HCT116 (cell line): Measurements from ENCODE around the gene MIER3. TPM values are rescaled to one million over a fixed set of nuclear protein-coding genes. Genes with fewer than 3 reads are reported as not detected.

Experiments
- ATAC-seq: fragments of 200-7000 bp; cut with Tn5 transposase; 2 replicates; pipeline ENCODE4 v1.9.1; 2020; ENCODE audit warnings: mild to moderate bottlenecking, moderate library complexity
- BruUV-seq: library from RNA; stranded (reverse); fragments of 400-500 nt; replicated peaks from 2 replicates; lab custom pipeline; 2021; lab: Mats Ljungman, UMichigan
- CTCF ChIA-PET: fragments of 300-600 bp; sonication (Branson Sonifier 250); formaldehyde crosslinking; loops from one replicate; lab custom pipeline; 2021; ENCODE audit warnings: antibody characterized with exemption; lab: Charles Lee
- POLR2A ChIA-PET: fragments of 300-600, 350-600 bp; sonication (Branson Sonifier 250); formaldehyde crosslinking; loops from one replicate; lab custom pipeline; 2021; ENCODE audit warnings: antibody characterized with exemption; lab: Charles Lee
- RAD21 ChIA-PET, 2 experiments: fragments of 300-600 bp; sonication (Branson Sonifier 250); formaldehyde crosslinking; loops; one replicate each; lab custom pipeline; 2023; ENCODE audit warnings: low total read pairs in 2 of 2; ENCODE audit not compliant: uncharacterized antibody in 2 of 2, unreplicated experiment in 2 of 2, low non-redundant PET in 1 of 2; lab: Charles Lee
- DNase-seq: peaks from one replicate; pipeline ENCODE4 v3.0.0-alpha.2; 2010; ENCODE audit warnings: low read depth, low spot score
- H2AFZ ChIP-seq: fragments of 200-600 bp; shearing (Covaris generic), sonication (generic); 2 replicates; pipeline ENCODE4 v1.6.1; 2017; ENCODE audit warnings: low read depth, mixed run types, mixed read lengths, antibody characterized with exemption, low read length; ENCODE audit not compliant: poor library complexity, severe bottlenecking
- H3K27ac ChIP-seq: 2 replicates; pipeline ENCODE4 v1.5.1; 2012; ENCODE audit warnings: low read depth, low read length
- H3K27me3 ChIP-seq: fragments of 200-600 bp; sonication (generic); 2 replicates; pipeline ENCODE4 v1.6.1; 2016; ENCODE audit warnings: mixed run types, low read length, mixed read lengths; ENCODE audit not compliant: insufficient read depth
- H3K36me3 ChIP-seq, 2 experiments: fragments of 200-500 bp in 1 of 2; fragments of 200-600 bp in 1 of 2; sonication (Bioruptor generic) in 1 of 2; sonication (generic) in 1 of 2; 2 replicates each; pipeline versions ENCODE4 v1.5.1 to v1.6.1; 2014 to 2016; ENCODE audit warnings: low read length in 2 of 2, inconsistent platforms in 1 of 2, mixed read lengths in 1 of 2, mixed run types in 1 of 2; ENCODE audit not compliant: insufficient read depth in 2 of 2, control insufficient read depth in 1 of 2
- H3K4me1 ChIP-seq, 2 experiments: fragments of 200-600 bp in 1 of 2; sonication (generic) in 1 of 2; 2 replicates each; pipeline versions ENCODE4 v1.5.1 to v1.6.1; 2012 to 2017; ENCODE audit warnings: low read length in 2 of 2, inconsistent platforms in 1 of 2, mild to moderate bottlenecking in 1 of 2, mixed read lengths in 1 of 2, mixed run types in 1 of 2, moderate library complexity in 1 of 2; ENCODE audit not compliant: insufficient read depth in 2 of 2, control insufficient read depth in 1 of 2
- H3K4me2 ChIP-seq: fragments of 200-600 bp; sonication (generic); 2 replicates; pipeline ENCODE4 v1.6.1; 2017; ENCODE audit warnings: mixed run types, low read length, mixed read lengths
- H3K4me3 ChIP-seq, 2 experiments: fragments of 200-600 bp in 1 of 2; sonication (generic) in 1 of 2; replicated peaks in 1 of 2; 2 replicates each; pipeline ENCODE4 v1.5.1; 2011 to 2016; ENCODE audit warnings: low read length in 2 of 2, control low read depth in 1 of 2, low read depth in 1 of 2, mild to moderate bottlenecking in 1 of 2, mixed read lengths in 1 of 2, mixed run types in 1 of 2
- H3K79me2 ChIP-seq: fragments of 200-600 bp; sonication (generic); 2 replicates; pipeline ENCODE4 v1.6.1; 2017; ENCODE audit warnings: mild to moderate bottlenecking, mixed run types, low read length, moderate library complexity, mixed read lengths; ENCODE audit not compliant: insufficient read depth
- H3K9ac ChIP-seq: fragments of 200-600 bp; sonication (generic); 2 replicates; pipeline ENCODE4 v1.6.1; 2016; ENCODE audit warnings: low read length, mixed read lengths
- H3K9me2 ChIP-seq: fragments of 200-600 bp; sonication (generic), shearing (Covaris generic); 2 replicates; pipeline ENCODE4 v1.6.1; 2017; ENCODE audit warnings: mixed run types, mild to moderate bottlenecking, moderate library complexity; ENCODE audit not compliant: insufficient read depth
- H3K9me3 ChIP-seq, 2 experiments: fragments of 200-500 bp in 1 of 2; fragments of 200-600 bp in 1 of 2; sonication (Bioruptor generic) in 1 of 2; sonication (generic) in 1 of 2; 2 replicates each; pipeline ENCODE4 v1.6.1; 2014 to 2017; ENCODE audit warnings: low read length in 2 of 2, mixed read lengths in 2 of 2, inconsistent platforms in 1 of 2, low read depth in 1 of 2, mild to moderate bottlenecking in 1 of 2, mixed run types in 1 of 2, moderate library complexity in 1 of 2; ENCODE audit not compliant: control insufficient read depth in 1 of 2, insufficient read depth in 1 of 2
- H4K20me1 ChIP-seq: fragments of 200-600 bp; sonication (generic), shearing (Covaris generic); 2 replicates; pipeline ENCODE4 v1.6.1; 2017; ENCODE audit warnings: mixed run types, mild to moderate bottlenecking, moderate library complexity; ENCODE audit not compliant: insufficient read depth
- ATF3 ChIP-seq: IDR thresholded peaks from 2 replicates; pipeline ENCODE4 v1.6.1; 2012
- CBX3 ChIP-seq: IDR thresholded peaks from 2 replicates; pipeline ENCODE4 v1.6.1; 2012; ENCODE audit warnings: low read depth
- CEBPB ChIP-seq: IDR thresholded peaks from 2 replicates; pipeline ENCODE4 v1.6.1; 2012; ENCODE audit warnings: low read depth
- EGR1 ChIP-seq: IDR thresholded peaks from 2 replicates; pipeline ENCODE4 v1.6.1; 2012; ENCODE audit warnings: low read depth
- ELF1 ChIP-seq: IDR thresholded peaks from 2 replicates; pipeline ENCODE4 v1.6.1; 2012; ENCODE audit warnings: low read depth, borderline replicate concordance
- EZH2 ChIP-seq: fragments of 200-600 bp; sonication (generic); IDR thresholded peaks from 2 replicates; pipeline ENCODE4 v1.6.1; 2017; ENCODE audit warnings: antibody characterized with exemption, mixed run types
- EZH2phosphoT487 ChIP-seq: fragments of 200-600 bp; IDR thresholded peaks from 2 replicates; pipeline ENCODE4 v1.6.1; 2018; ENCODE audit warnings: antibody characterized with exemption, borderline replicate concordance
- JUND ChIP-seq: IDR thresholded peaks from 2 replicates; pipeline ENCODE4 v1.6.1; 2012
- MAX ChIP-seq: IDR thresholded peaks from 2 replicates; pipeline ENCODE4 v1.6.1; 2012
- POLR2A ChIP-seq: IDR thresholded peaks from 2 replicates; pipeline ENCODE4 v1.7.0; 2011; ENCODE audit warnings: borderline replicate concordance; ENCODE audit not compliant: insufficient read depth, insufficient read length; ENCODE audit errors: extremely low read depth
- RAD21 ChIP-seq: IDR thresholded peaks from 2 replicates; pipeline ENCODE4 v1.6.1; 2012; ENCODE audit warnings: low read depth, mild to moderate bottlenecking
- SIN3A ChIP-seq: IDR thresholded peaks from 2 replicates; pipeline ENCODE4 v1.6.1; 2012; ENCODE audit warnings: low read depth
- SP1 ChIP-seq: IDR thresholded peaks from 2 replicates; pipeline ENCODE4 v1.6.1; 2012; ENCODE audit warnings: low read depth
- SRF ChIP-seq: IDR thresholded peaks from 2 replicates; pipeline ENCODE4 v1.6.1; 2012; ENCODE audit warnings: low read depth
- YY1 ChIP-seq: IDR thresholded peaks from 2 replicates; pipeline ENCODE4 v1.6.1; 2011; ENCODE audit warnings: low read length, low read depth, moderate library complexity, mild to moderate bottlenecking; ENCODE audit not compliant: insufficient replicate concordance; ENCODE audit errors: extremely low read depth
- ZBTB33 ChIP-seq: IDR thresholded peaks from 2 replicates; pipeline ENCODE4 v1.6.1; 2011; ENCODE audit warnings: mild to moderate bottlenecking, low read length, moderate library complexity; ENCODE audit not compliant: insufficient replicate concordance; ENCODE audit errors: extremely low read depth
- ZNF274 ChIP-seq: fragments of 200-500 bp; sonication (Bioruptor generic); IDR thresholded peaks from 2 replicates; pipeline ENCODE4 v1.6.1; 2014; ENCODE audit warnings: mild to moderate bottlenecking, low read depth, low read length, inconsistent platforms
- intact Hi-C: fragments of 100-400 bp; cut with micrococcal nuclease; formaldehyde crosslinking; loops from 2 replicates; pipeline ENCODE4 v1.10.0; 2022
- total RNA-seq: library from RNA; stranded (reverse); gene quantifications from one replicate; pipeline ENCODE4 v1.2.1, GENCODE V29; 2021; ENCODE audit not compliant: unreplicated experiment
- TF ChIP-seq, protein P1 (sequence below): IDR thresholded peaks from 2 replicates; pipeline ENCODE4 v1.6.1; 2012; ENCODE audit warnings: low read depth
- TF ChIP-seq, protein P2 (sequence below), 3 experiments: fragments of 200-600 bp in 1 of 3; sonication (generic) in 1 of 3; IDR thresholded peaks in 2 of 3; conservative IDR thresholded peaks in 1 of 3; 2 replicates each; pipeline ENCODE4 v1.5.1; 2012 to 2017; ENCODE audit warnings: low read depth in 2 of 3, low read length in 2 of 3, antibody characterized with exemption in 1 of 3, borderline replicate concordance in 1 of 3, control low read depth in 1 of 3, mild to moderate bottlenecking in 1 of 3, mixed read lengths in 1 of 3, mixed run types in 1 of 3, moderate library complexity in 1 of 3; ENCODE audit not compliant: insufficient read depth in 1 of 3

MIER3 gene
- total RNA-seq, 1 experiment from 2014 or later = 21.9 TPM

GRCh38 chr5:56893251-56893951, 58.5 kb downstream of the MIER3 start:
- BruUV-seq = no TSS peak
- CTCF ChIA-PET = no interaction called here
- Histone ChIP-seq H3K4me2 (no peak overlapping the region), H3K9me3 (no peaks in the 10 kb centered on the region), H2AFZ (no peak overlapping the region), H3K4me1 (no peaks in the 10 kb centered on the region), H3K27ac (no peak overlapping the region), H3K79me2 (no peaks in the 10 kb centered on the region), H3K9me2 (no peaks in the 10 kb centered on the region), H3K27me3 (no peaks in the 10 kb centered on the region), H4K20me1 (no peaks in the 10 kb centered on the region), H3K36me3 (peaks cover 6 to 10% of the 10 kb centered on the region in 2 experiments; a peak in 3 of 4 replicates), H3K9ac (no peak overlapping the region), H3K4me3 (no peak overlapping the region)
- no peak for ATAC-seq
- intact Hi-C loops = no loop called here
- DNase-seq = no peak
- POLR2A ChIA-PET = no interaction called here
- TF ChIP-seq, protein P1, sequence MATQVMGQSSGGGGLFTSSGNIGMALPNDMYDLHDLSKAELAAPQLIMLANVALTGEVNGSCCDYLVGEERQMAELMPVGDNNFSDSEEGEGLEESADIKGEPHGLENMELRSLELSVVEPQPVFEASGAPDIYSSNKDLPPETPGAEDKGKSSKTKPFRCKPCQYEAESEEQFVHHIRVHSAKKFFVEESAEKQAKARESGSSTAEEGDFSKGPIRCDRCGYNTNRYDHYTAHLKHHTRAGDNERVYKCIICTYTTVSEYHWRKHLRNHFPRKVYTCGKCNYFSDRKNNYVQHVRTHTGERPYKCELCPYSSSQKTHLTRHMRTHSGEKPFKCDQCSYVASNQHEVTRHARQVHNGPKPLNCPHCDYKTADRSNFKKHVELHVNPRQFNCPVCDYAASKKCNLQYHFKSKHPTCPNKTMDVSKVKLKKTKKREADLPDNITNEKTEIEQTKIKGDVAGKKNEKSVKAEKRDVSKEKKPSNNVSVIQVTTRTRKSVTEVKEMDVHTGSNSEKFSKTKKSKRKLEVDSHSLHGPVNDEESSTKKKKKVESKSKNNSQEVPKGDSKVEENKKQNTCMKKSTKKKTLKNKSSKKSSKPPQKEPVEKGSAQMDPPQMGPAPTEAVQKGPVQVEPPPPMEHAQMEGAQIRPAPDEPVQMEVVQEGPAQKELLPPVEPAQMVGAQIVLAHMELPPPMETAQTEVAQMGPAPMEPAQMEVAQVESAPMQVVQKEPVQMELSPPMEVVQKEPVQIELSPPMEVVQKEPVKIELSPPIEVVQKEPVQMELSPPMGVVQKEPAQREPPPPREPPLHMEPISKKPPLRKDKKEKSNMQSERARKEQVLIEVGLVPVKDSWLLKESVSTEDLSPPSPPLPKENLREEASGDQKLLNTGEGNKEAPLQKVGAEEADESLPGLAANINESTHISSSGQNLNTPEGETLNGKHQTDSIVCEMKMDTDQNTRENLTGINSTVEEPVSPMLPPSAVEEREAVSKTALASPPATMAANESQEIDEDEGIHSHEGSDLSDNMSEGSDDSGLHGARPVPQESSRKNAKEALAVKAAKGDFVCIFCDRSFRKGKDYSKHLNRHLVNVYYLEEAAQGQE = no peak
- TF ChIP-seq POLR2A (no peak), ELF1 (no peak), SP1 (no peak), YY1 (no peak), EZH2 (no peak), SIN3A (no peak), SRF (no peak), CBX3 (no peak), JUND (no peak), CEBPB (no peak), MAX (no peak), ZNF274 (no peak), ZBTB33 (no peak), EZH2phosphoT487 (no peak), EGR1 (no peak), ATF3 (no peak), RAD21 (no peak)
- TF ChIP-seq, protein P2, sequence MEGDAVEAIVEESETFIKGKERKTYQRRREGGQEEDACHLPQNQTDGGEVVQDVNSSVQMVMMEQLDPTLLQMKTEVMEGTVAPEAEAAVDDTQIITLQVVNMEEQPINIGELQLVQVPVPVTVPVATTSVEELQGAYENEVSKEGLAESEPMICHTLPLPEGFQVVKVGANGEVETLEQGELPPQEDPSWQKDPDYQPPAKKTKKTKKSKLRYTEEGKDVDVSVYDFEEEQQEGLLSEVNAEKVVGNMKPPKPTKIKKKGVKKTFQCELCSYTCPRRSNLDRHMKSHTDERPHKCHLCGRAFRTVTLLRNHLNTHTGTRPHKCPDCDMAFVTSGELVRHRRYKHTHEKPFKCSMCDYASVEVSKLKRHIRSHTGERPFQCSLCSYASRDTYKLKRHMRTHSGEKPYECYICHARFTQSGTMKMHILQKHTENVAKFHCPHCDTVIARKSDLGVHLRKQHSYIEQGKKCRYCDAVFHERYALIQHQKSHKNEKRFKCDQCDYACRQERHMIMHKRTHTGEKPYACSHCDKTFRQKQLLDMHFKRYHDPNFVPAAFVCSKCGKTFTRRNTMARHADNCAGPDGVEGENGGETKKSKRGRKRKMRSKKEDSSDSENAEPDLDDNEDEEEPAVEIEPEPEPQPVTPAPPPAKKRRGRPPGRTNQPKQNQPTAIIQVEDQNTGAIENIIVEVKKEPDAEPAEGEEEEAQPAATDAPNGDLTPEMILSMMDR (IDR thresholded peaks at IDR 0.05 in 2 of 3, conservative IDR thresholded peaks at IDR 0.05 in 1 of 3; ENCODE audit: borderline replicate concordance in 1 of 3, insufficient read depth in 1 of 3, low read depth in 2 of 3, low read length in 2 of 3) = no peak
- RAD21 ChIA-PET = no interaction called here
